ENCODE measurements around the gene HHAT.

GRCh38 chr1:210294999-210295745, 33.5 kb upstream of the HHAT start:
- TF ChIP-seq CTCF (IDR thresholded peaks at IDR 0.05; ENCODE audit: poor library complexity, severe bottlenecking): no peak
- no peak for TF ChIP-seq EP300 (conservative IDR thresholded peaks at IDR 0.05; ENCODE audit: poor library complexity, severe bottlenecking)
- TF ChIP-seq TAF1 (IDR thresholded peaks at IDR 0.05; ENCODE audit: low read depth): no peak
